H9 (cell line): ENCODE measurements around the gene ALOX5. TPM values are rescaled to one million over a fixed set of nuclear protein-coding genes. Genes with fewer than 3 reads are reported as not detected.

ENCODE experiments used
- DNase-seq: peaks from one replicate; pipeline ENCODE4 v3.0.0-alpha.2; 2017
- H2AFZ ChIP-seq: one replicate; pipeline ENCODE4 v1.6.1; 2013; ENCODE audit warnings: mild to moderate bottlenecking, low read length, control low read depth, moderate library complexity
- H2AK5ac ChIP-seq: 2 replicates; pipeline ENCODE4 v1.6.1; 2013; ENCODE audit warnings: low read length, control low read depth, mixed read lengths; ENCODE audit not compliant: insufficient read length
- H2BK120ac ChIP-seq: one replicate; pipeline ENCODE4 v1.6.1; 2013; ENCODE audit warnings: low read depth, mild to moderate bottlenecking, low read length, control low read depth, inconsistent platforms; ENCODE audit not compliant: poor library complexity, severe bottlenecking
- H2BK12ac ChIP-seq: 2 replicates; pipeline ENCODE4 v1.6.1; 2013; ENCODE audit warnings: low read length, control low read depth, mixed read lengths, low read depth; ENCODE audit not compliant: insufficient read length
- H2BK15ac ChIP-seq: 2 replicates; pipeline ENCODE4 v1.6.1; 2013; ENCODE audit warnings: low read depth, low read length, control low read depth
- H2BK20ac ChIP-seq: one replicate; pipeline ENCODE4 v1.6.1; 2013; ENCODE audit warnings: low read depth, mild to moderate bottlenecking, low read length, control low read depth, inconsistent platforms; ENCODE audit not compliant: poor library complexity, severe bottlenecking
- H2BK5ac ChIP-seq: 2 replicates; pipeline ENCODE4 v1.6.1; 2013; ENCODE audit warnings: low read length, control low read depth, mixed read lengths; ENCODE audit not compliant: insufficient read length
- H3K14ac ChIP-seq: 2 replicates; pipeline ENCODE4 v1.6.1; 2013; ENCODE audit warnings: low read length, control low read depth; ENCODE audit not compliant: insufficient read depth
- H3K18ac ChIP-seq: 2 replicates; pipeline ENCODE4 v1.6.1; 2013; ENCODE audit warnings: low read depth, mild to moderate bottlenecking, mixed read lengths, low read length, control low read depth; ENCODE audit not compliant: insufficient read length
- H3K23ac ChIP-seq: 2 replicates; pipeline ENCODE4 v1.6.1; 2013; ENCODE audit warnings: low read length, control low read depth, mixed read lengths, low read depth; ENCODE audit not compliant: insufficient read length
- H3K23me2 ChIP-seq: 2 replicates; pipeline ENCODE4 v1.6.1; 2013; ENCODE audit warnings: low read depth, mild to moderate bottlenecking, mixed read lengths, low read length, control low read depth; ENCODE audit not compliant: insufficient read length, poor library complexity, severe bottlenecking
- H3K27ac ChIP-seq: 2 replicates; pipeline ENCODE4 v1.5.1; 2013; ENCODE audit warnings: low read length, control low read depth, mixed read lengths, low read depth; ENCODE audit not compliant: insufficient read length
- H3K27me3 ChIP-seq: 2 replicates; pipeline ENCODE4 v1.6.1; 2013; ENCODE audit warnings: low read length, control low read depth, inconsistent platforms; ENCODE audit not compliant: insufficient read depth
- H3K4ac ChIP-seq: 2 replicates; pipeline ENCODE4 v1.6.1; 2013; ENCODE audit warnings: low read depth, mild to moderate bottlenecking, control low read depth, inconsistent platforms, low read length, moderate library complexity
- H3K4me1 ChIP-seq: 2 replicates; pipeline ENCODE4 v1.6.1; 2013; ENCODE audit warnings: low read length, control low read depth, inconsistent platforms; ENCODE audit not compliant: insufficient read depth
- H3K4me2 ChIP-seq: 2 replicates; pipeline ENCODE4 v1.6.1; 2013; ENCODE audit warnings: low read length, control low read depth, mixed read lengths; ENCODE audit not compliant: insufficient read length, insufficient read depth
- H3K56ac ChIP-seq: 2 replicates; pipeline ENCODE4 v1.6.1; 2013; ENCODE audit warnings: low read depth, mild to moderate bottlenecking, mixed read lengths, low read length, control low read depth; ENCODE audit not compliant: insufficient read length
- H3K79me1 ChIP-seq: 2 replicates; pipeline ENCODE4 v1.6.1; 2013; ENCODE audit warnings: low read depth, mild to moderate bottlenecking, moderate library complexity, low read length, control low read depth, inconsistent platforms; ENCODE audit not compliant: insufficient read depth, poor library complexity, severe bottlenecking
- H3K79me2 ChIP-seq: 2 replicates; pipeline ENCODE4 v1.6.1; 2013; ENCODE audit warnings: low read length, control low read depth, inconsistent platforms; ENCODE audit not compliant: insufficient read depth
- H3K9ac ChIP-seq: 2 replicates; pipeline ENCODE4 v1.6.1; 2013; ENCODE audit warnings: low read length, control low read depth, mixed read lengths; ENCODE audit not compliant: insufficient read length; ENCODE audit errors: extremely low read depth
- H3K9me3 ChIP-seq: one replicate; pipeline ENCODE4 v1.6.1; 2013; ENCODE audit warnings: low read depth, low read length, inconsistent platforms; ENCODE audit not compliant: control insufficient read depth
- H3T11ph ChIP-seq: one replicate; pipeline ENCODE4 v1.6.1; 2013; ENCODE audit warnings: mild to moderate bottlenecking, low read length, control low read depth, inconsistent platforms
- H4K20me1 ChIP-seq: one replicate; pipeline ENCODE4 v1.6.1; 2013; ENCODE audit not compliant: control insufficient read depth, insufficient read length, insufficient read depth
- H4K5ac ChIP-seq: 2 replicates; pipeline ENCODE4 v1.6.1; 2013; ENCODE audit warnings: low read depth, mild to moderate bottlenecking, mixed read lengths, low read length, control low read depth; ENCODE audit not compliant: insufficient read length
- H4K8ac ChIP-seq: replicated peaks from 2 replicates; pipeline ENCODE4 v1.6.1; 2013; ENCODE audit warnings: low read length, control low read depth, mixed read lengths, low read depth; ENCODE audit not compliant: insufficient read length
- H4K91ac ChIP-seq: 2 replicates; pipeline ENCODE4 v1.6.1; 2013; ENCODE audit warnings: low read depth, mild to moderate bottlenecking, moderate library complexity, mixed read lengths, low read length, control low read depth; ENCODE audit not compliant: insufficient read length
- H3K27ac Mint-ChIP-seq, 3 experiments: 2 replicates in 2 of 3; 3 replicates in 1 of 3; pipeline ENCODE4 v1.8.0; 2020 to 2021; ENCODE audit warnings: mixed read lengths in 3 of 3, mild to moderate bottlenecking in 1 of 3, moderate library complexity in 1 of 3
- H3K27me3 Mint-ChIP-seq: 2 replicates; pipeline ENCODE4 v1.8.0; 2021; ENCODE audit warnings: low read depth, mild to moderate bottlenecking, moderate library complexity, mixed read lengths
- H3K36me3 Mint-ChIP-seq, 3 experiments: 2 replicates in 2 of 3; 3 replicates in 1 of 3; pipeline ENCODE4 v1.8.0; 2020 to 2021; ENCODE audit warnings: low read depth in 3 of 3, mixed read lengths in 3 of 3; ENCODE audit not compliant: insufficient read depth in 1 of 3
- H3K4me1 Mint-ChIP-seq, 2 experiments: 2 replicates each; pipeline ENCODE4 v1.8.0; 2020; ENCODE audit warnings: mixed read lengths in 2 of 2
- H3K4me3 Mint-ChIP-seq, 2 experiments: 2 replicates in 1 of 2; 3 replicates in 1 of 2; pipeline ENCODE4 v1.8.0; 2020 to 2021; ENCODE audit warnings: mild to moderate bottlenecking in 2 of 2, mixed read lengths in 2 of 2, moderate library complexity in 1 of 2
- H3K9me3 Mint-ChIP-seq, 2 experiments: 2 replicates in 1 of 2; 3 replicates in 1 of 2; pipeline ENCODE4 v1.8.0; 2020; ENCODE audit warnings: mild to moderate bottlenecking in 2 of 2, mixed read lengths in 2 of 2, moderate library complexity in 1 of 2
- WGBS: extraction: QIAGEN DNeasy Blood & Tissue Kit; methylation state at CpG from one replicate; pipeline ENCODE4 v1.1.7; 2013; ENCODE audit warnings: missing lambda C conversion rate, low lambda C conversion rate, mixed read lengths; ENCODE audit not compliant: insufficient read length; ENCODE audit errors: extremely low coverage; 5-methylcytosine and 5-hydroxymethylcytosine counted together
- total RNA-seq: library from RNA; stranded (reverse); gene quantifications from 2 replicates; pipeline ENCODE4 v1.2.1, GENCODE V29; 2021
- TF ChIP-seq, protein P1 (sequence below): fragments of 200-600 bp; sonication (generic); conservative IDR thresholded peaks from 3 replicates; pipeline ENCODE4 v1.8.0; 2021; ENCODE audit warnings: antibody characterized with exemption, mild to moderate bottlenecking

ALOX5 gene
- total RNA-seq, 1 experiment from 2014 or later: 3.7 TPM

- Histone ChIP-seq H3K14ac (no peak overlapping the region; the same call in 1 of the 2 replicates), H2AFZ (no peak overlapping the region), H4K91ac (no peak overlapping the region), H2BK12ac (no peak overlapping the region), H3K23ac (no peak overlapping the region), H3K4me2 (no peak overlapping the region), H3K56ac (no peak overlapping the region), H4K5ac (no peak overlapping the region), H3K27ac (no peak overlapping the region), H3K79me1 (no peaks in the 10 kb centered on the region), H3K4me1 (no peaks in the 10 kb centered on the region), H3K18ac (no peak overlapping the region), H2AK5ac (no peak overlapping the region), H3K79me2 (no peaks in the 10 kb centered on the region), H2BK120ac (no peak overlapping the region), H3K9ac (no peak overlapping the region), H3K4ac (no peak overlapping the region), H3K23me2 (no peaks in the 10 kb centered on the region), H3K27me3 (no peaks in the 10 kb centered on the region), H4K20me1 (no peaks in the 10 kb centered on the region), H2BK5ac (no peak overlapping the region), H4K8ac (no peak overlapping the region), H3T11ph (no peak overlapping the region), H2BK15ac (no peak overlapping the region), H2BK20ac (no peak overlapping the region), H3K9me3 (no peaks in the 10 kb centered on the region)
- Mint-ChIP-seq H3K9me3 (peaks cover 0 to 11% of the 10 kb centered on the region in 2 experiments; a peak in 4 of 5 replicates), H3K27ac (no peak overlapping the region; a peak in 1 of 7 replicates), H3K4me3 (no peak overlapping the region), H3K36me3 (peaks cover 0 to 8% (median 3%) of the 10 kb centered on the region in 3 experiments; a peak in 1 of 7 replicates), H3K27me3 (no peaks in the 10 kb centered on the region; the same call in 1 of the 2 replicates), H3K4me1 (peaks cover 5 to 11% of the 10 kb centered on the region in 2 experiments; a peak in 3 of 4 replicates)
- WGBS: no CpG with 5 or more reads among the region's 13 CpGs
- TF ChIP-seq, protein P1, sequence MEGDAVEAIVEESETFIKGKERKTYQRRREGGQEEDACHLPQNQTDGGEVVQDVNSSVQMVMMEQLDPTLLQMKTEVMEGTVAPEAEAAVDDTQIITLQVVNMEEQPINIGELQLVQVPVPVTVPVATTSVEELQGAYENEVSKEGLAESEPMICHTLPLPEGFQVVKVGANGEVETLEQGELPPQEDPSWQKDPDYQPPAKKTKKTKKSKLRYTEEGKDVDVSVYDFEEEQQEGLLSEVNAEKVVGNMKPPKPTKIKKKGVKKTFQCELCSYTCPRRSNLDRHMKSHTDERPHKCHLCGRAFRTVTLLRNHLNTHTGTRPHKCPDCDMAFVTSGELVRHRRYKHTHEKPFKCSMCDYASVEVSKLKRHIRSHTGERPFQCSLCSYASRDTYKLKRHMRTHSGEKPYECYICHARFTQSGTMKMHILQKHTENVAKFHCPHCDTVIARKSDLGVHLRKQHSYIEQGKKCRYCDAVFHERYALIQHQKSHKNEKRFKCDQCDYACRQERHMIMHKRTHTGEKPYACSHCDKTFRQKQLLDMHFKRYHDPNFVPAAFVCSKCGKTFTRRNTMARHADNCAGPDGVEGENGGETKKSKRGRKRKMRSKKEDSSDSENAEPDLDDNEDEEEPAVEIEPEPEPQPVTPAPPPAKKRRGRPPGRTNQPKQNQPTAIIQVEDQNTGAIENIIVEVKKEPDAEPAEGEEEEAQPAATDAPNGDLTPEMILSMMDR: no peak
- no peak for DNase-seq
These were observed 67.5 kb downstream of the ALOX5 start for GRCh38 chr10:45441239-45442190.
